Skeletal muscle tissue (tissue), 4 donors: ENCODE data around the gene CYBRD1. TPM values are rescaled to one million over a fixed set of nuclear protein-coding genes. Genes with fewer than 3 reads are reported as not detected.
"Not testable (repeated sequence)": the region's sequence is repeated elsewhere in the genome, so short reads cannot be mapped to it uniquely, and the experiment has no call there.

Source experiments
- H3K27ac ChIP-seq: one replicate; pipeline ENCODE4 v1.7.0; 2013; ENCODE audit warnings: mild to moderate bottlenecking, low read depth, low read length, inconsistent platforms
- H3K27me3 ChIP-seq, 3 donors: one replicate each; pipeline ENCODE4 v1.7.0; 2013; ENCODE audit warnings: low read length in 3 of 3; ENCODE audit not compliant: control insufficient read depth in 3 of 3, insufficient read depth in 3 of 3
- H3K36me3 ChIP-seq, 3 donors: one replicate each; pipeline ENCODE4 v1.7.0; 2013; ENCODE audit warnings: low read length in 3 of 3; ENCODE audit not compliant: control insufficient read depth in 3 of 3, insufficient read depth in 3 of 3
- H3K4me1 ChIP-seq, 3 donors: one replicate each; pipeline ENCODE4 v1.7.0; 2013; ENCODE audit warnings: low read length in 3 of 3, mild to moderate bottlenecking in 3 of 3; ENCODE audit not compliant: control insufficient read depth in 3 of 3, insufficient read depth in 3 of 3
- H3K4me3 ChIP-seq, 3 donors: one replicate each; pipeline ENCODE4 v1.7.0; 2013; ENCODE audit warnings: low read length in 3 of 3
- H3K9ac ChIP-seq, 3 donors: one replicate each; pipeline ENCODE4 v1.7.0; 2013; ENCODE audit warnings: low read length in 3 of 3, mild to moderate bottlenecking in 3 of 3, moderate library complexity in 2 of 3, low read depth in 1 of 3
- H3K9me3 ChIP-seq, 3 donors: one replicate each; pipeline ENCODE4 v1.7.0; 2013; ENCODE audit warnings: low read length in 3 of 3; ENCODE audit not compliant: control insufficient read depth in 3 of 3
- total RNA-seq: library from RNA; depleted of rRNA; stranded (reverse); fragments of >200 nt; gene quantifications from one replicate; pipeline ENCODE4 v1.2.3, GENCODE V29; 2014
- donor health status: Osteomylitis.

CYBRD1 gene
- total RNA-seq, 1 donor from 2014 or later: 89.2 TPM

- Histone ChIP-seq H3K9me3 (no peaks in the 10 kb centered on the region), H3K36me3 (peaks cover 4 to 13% (median 8%) of the 10 kb centered on the region in 3 donors), H3K4me1 (no peaks in the 10 kb centered on the region), H3K27ac (no peak overlapping the region), H3K4me3 (no peak overlapping the region), H3K27me3 (no peaks in the 10 kb centered on the region), H3K9ac (no peak overlapping the region)
Observed at GRCh38 chr2:171487803-171488259, 34.4 kb upstream of the CYBRD1 start.

GRCh38 chr2:171490577-171490976 is 31.7 kb upstream of the CYBRD1 start:
- Histone ChIP-seq H3K4me1 (no peaks in the 10 kb centered on the region), H3K9ac (no peak overlapping the region)

GRCh38 chr2:171491292-171491691 is 31.0 kb upstream of the CYBRD1 start:
- peaks cover 0 to 1% (median 0%) of the 10 kb centered on the region in 3 donors for H3K36me3 ChIP-seq
- H3K9me3 ChIP-seq: no peaks in the 10 kb centered on the region
- no peaks in the 10 kb centered on the region for H3K4me1 ChIP-seq

More at GRCh38 chr2:171490577-171490976, 31.7 kb upstream of the CYBRD1 start:
- H3K27me3 ChIP-seq: no peaks in the 10 kb centered on the region
- H3K9me3 ChIP-seq: no peaks in the 10 kb centered on the region
- peaks cover 0 to 3% (median 0%) of the 10 kb centered on the region in 3 donors for H3K36me3 ChIP-seq
- no peak overlapping the region for H3K27ac ChIP-seq
- H3K4me3 ChIP-seq: no peak overlapping the region

GRCh38 chr2:171492664-171493063 is 29.6 kb upstream of the CYBRD1 start:
- no peaks in the 10 kb centered on the region for H3K9me3 ChIP-seq
- no peaks in the 10 kb centered on the region for H3K4me1 ChIP-seq
- H3K36me3 ChIP-seq: no peaks in the 10 kb centered on the region
- no peak overlapping the region for H3K27ac ChIP-seq
- no peaks in the 10 kb centered on the region for H3K27me3 ChIP-seq
- no peak overlapping the region for H3K9ac ChIP-seq
- no peak overlapping the region for H3K4me3 ChIP-seq

More at GRCh38 chr2:171491292-171491691, 31.0 kb upstream of the CYBRD1 start:
- no peak overlapping the region for H3K27ac ChIP-seq
- H3K4me3 ChIP-seq: no peak overlapping the region
- H3K9ac ChIP-seq: no peak overlapping the region
- no peaks in the 10 kb centered on the region for H3K27me3 ChIP-seq

- H3K27me3 ChIP-seq, H3K4me1 ChIP-seq, H3K4me3 ChIP-seq, H3K9me3 ChIP-seq, H3K36me3 ChIP-seq, H3K27ac ChIP-seq, H3K9ac ChIP-seq: not testable (repeated sequence)
Observed at GRCh38 chr2:171497664-171498063, 24.6 kb upstream of the CYBRD1 start.

GRCh38 chr2:171505374-171505773 is 16.9 kb upstream of the CYBRD1 start:
- no peaks in the 10 kb centered on the region for H3K36me3 ChIP-seq
- H3K4me1 ChIP-seq: no peaks in the 10 kb centered on the region
- H3K9me3 ChIP-seq: no peaks in the 10 kb centered on the region
- H3K9ac ChIP-seq: no peak overlapping the region
- no peak overlapping the region for H3K27ac ChIP-seq
- H3K4me3 ChIP-seq: no peak overlapping the region
- no peaks in the 10 kb centered on the region for H3K27me3 ChIP-seq

- Histone ChIP-seq H3K36me3 (no peaks in the 10 kb centered on the region), H3K9me3 (no peaks in the 10 kb centered on the region), H3K27ac (no peak overlapping the region), H3K4me1 (no peaks in the 10 kb centered on the region), H3K9ac (no peak overlapping the region), H3K27me3 (no peaks in the 10 kb centered on the region), H3K4me3 (no peak overlapping the region)
Observed at GRCh38 chr2:171509945-171510731, 12.1 kb upstream of the CYBRD1 start.

GRCh38 chr2:171512014-171512413 is 10.3 kb upstream of the CYBRD1 start:
- Histone ChIP-seq H3K4me1 (no peaks in the 10 kb centered on the region), H3K27me3 (peaks cover 0 to 3% (median 0%) of the 10 kb centered on the region in 3 donors), H3K9ac (no peak overlapping the region), H3K27ac (no peak overlapping the region), H3K4me3 (no peak overlapping the region), H3K9me3 (no peaks in the 10 kb centered on the region), H3K36me3 (no peaks in the 10 kb centered on the region)

GRCh38 chr2:171512683-171513195 is 9.5 kb upstream of the CYBRD1 start:
- Histone ChIP-seq H3K9ac (no peak overlapping the region), H3K4me1 (no peaks in the 10 kb centered on the region)

GRCh38 chr2:171513719-171514160 is 8.5 kb upstream of the CYBRD1 start:
- Histone ChIP-seq H3K27me3 (peaks cover 0 to 3% (median 0%) of the 10 kb centered on the region in 3 donors), H3K9ac (no peak overlapping the region)

More at GRCh38 chr2:171512683-171513195, 9.5 kb upstream of the CYBRD1 start:
- Histone ChIP-seq H3K9me3 (no peaks in the 10 kb centered on the region), H3K27me3 (peaks cover 0 to 3% (median 0%) of the 10 kb centered on the region in 3 donors), H3K4me3 (no peak overlapping the region), H3K36me3 (no peaks in the 10 kb centered on the region), H3K27ac (no peak overlapping the region)

More at GRCh38 chr2:171513719-171514160, 8.5 kb upstream of the CYBRD1 start:
- Histone ChIP-seq H3K36me3 (no peaks in the 10 kb centered on the region), H3K27ac (no peak overlapping the region), H3K4me1 (no peaks in the 10 kb centered on the region), H3K9me3 (no peaks in the 10 kb centered on the region), H3K4me3 (no peak overlapping the region)
